Stimulated activated CD4-positive, alpha-beta T cell treated with anti-CD3 and anti-CD28 coated beads, Interleukin-15, amount 100 ng/mL, for 1 hour (primary cell): ENCODE data around the gene SRSF7.
"Not testable (repeated sequence)": the region's sequence is repeated elsewhere in the genome, so short reads cannot be mapped to it uniquely, and the experiment has no call there.

ENCODE experiments used
- DNase-seq, 2 donors: peaks; one replicate each; pipeline ENCODE4 v3.0.0-alpha.2; 2020; ENCODE audit warnings: low read depth in 1 of 2, low spot score in 1 of 2

Gene SRSF7

GRCh38 chr2:38733300-38733971 is 17.7 kb downstream of the SRSF7 start:
- no peak for DNase-seq

GRCh38 chr2:38731684-38732221 is 19.4 kb downstream of the SRSF7 start:
- DNase-seq = no peak

DNA sequence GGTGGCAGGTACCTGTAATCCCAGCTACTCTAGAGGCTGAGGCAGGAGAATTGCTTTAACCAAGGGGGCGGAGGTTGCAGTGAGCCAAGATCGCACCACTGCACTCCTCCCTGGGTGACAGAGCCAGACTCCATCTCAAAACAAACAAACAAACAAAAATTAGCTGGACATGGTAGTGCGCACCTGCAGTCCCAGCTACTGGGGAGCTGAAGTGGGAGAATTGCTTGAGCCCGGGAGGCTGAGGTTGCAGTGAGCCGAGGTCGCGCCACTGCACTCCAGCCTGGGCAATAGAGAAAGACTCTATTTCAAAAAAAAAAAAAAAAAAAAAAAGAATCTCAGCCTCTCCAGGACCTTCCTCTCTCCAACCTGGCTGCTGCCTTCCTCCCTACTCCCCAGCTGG is 20.1 kb downstream of the SRSF7 start:
- DNase-seq = no peak

DNA sequence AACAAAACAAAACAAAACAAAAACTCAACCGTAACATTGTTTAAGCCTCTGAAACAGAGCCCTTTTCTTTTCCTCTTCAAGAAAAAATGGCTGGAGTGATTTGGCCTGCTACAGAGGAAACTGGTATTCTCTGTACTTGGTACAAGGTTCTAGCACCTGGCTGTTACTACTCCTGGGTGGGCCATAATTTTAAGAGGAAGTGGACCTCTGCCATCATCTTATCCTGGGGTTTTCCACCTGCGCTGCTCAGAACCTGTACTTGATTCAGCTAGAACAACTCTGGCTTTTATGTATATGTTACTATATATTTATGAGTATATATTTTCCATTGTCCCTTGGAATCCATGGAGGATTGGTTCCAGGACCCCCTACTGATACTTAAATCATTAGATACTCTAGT is 22.5 kb downstream of the SRSF7 start:
- DNase-seq = no peak

- DNase-seq = no peak
Observed at GRCh38 chr2:38727661-38728060, 23.5 kb downstream of the SRSF7 start.

DNA sequence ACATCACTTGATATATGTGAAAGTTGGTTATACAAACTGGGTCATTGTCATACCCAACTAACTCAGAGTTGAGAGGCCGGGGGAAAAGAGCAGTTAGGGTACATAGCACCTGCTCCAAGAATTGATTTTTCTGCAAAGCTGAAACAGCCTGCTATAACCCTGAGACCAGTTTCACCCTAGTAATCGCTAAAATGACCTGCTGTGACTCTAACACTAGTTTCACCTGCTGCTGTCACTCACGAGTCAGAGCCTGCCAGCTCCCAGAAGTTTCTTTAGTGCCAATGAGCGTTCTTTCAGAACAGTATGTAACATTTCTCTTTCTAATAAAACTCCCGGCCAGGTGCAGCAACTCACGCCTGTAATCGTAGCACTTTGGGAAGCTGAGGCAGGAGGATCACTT is 28.0 kb downstream of the SRSF7 start:
- DNase-seq = no peak

DNA sequence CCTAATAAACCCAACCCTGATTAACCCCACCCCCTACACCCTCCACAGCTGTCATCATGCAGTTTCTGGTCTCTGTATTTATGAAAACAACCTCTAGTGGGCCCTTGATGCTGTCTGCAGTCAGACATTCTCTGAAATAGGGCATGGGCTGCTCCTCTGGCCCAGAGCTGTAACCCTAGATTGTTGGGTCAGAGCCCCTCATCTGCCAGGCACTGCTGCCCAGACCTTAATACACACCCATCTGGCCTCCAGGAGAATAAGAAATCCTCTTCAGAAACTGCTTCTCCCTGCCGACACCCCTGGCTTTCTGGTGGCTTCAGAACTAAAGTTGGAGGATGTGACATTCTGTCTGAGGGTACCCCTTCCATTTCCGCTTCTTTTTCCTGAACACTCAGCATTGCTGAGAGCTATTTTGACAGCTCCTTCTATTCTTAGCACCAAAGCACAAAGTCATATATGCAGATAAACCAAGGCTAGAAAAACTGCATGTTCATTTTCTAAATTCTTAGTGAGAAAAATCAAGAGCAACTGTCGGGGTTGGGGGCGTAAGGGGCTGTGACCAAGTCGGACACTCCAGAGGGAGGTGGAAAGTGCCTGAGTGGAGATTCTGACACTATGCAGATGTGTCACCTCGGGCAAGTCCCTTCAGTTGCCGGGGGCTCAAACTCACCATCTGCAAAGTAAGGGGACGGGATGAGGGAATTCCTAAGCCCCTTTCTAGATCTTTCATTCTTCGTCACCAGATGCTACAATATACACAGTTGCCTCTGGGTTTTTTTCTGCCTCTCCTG is 28.7 kb downstream of the SRSF7 start:
- peak in 1 of 2 donors; percentile 38 for DNase-seq

DNA sequence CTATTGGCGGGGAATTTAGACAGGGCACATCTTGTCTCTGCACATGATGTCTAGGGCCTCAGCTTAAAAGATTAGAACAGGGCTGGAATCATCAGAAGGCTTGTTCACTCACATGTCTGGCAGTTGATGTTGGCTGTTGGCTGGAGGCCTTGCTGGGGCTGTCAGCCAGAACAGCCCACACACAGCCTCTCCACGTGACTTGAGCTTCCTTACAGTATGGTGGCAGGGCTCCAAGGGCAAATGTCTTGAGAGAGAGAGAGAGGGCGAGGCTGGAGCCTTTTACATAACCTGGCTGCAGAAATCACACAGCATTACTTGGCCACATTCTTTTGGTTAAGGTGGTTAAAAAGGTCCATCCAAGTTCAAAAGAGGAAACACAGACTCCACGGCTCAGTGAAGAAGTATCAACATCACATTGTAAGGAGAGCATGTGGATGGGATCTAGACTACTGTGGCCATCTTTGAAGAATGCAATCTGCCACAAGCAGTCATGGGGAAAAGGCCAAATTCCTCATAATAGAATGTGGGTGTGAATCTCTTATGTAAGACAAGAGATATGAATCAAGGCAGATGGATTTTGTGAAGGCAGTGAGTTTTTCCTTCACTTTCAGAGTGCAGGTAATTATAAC is 30.4 kb downstream of the SRSF7 start:
- no peak for DNase-seq

- DNase-seq = no peak
Observed at GRCh38 chr2:38719706-38720105, 31.5 kb downstream of the SRSF7 start.

GRCh38 chr2:38718601-38719000 is 32.6 kb downstream of the SRSF7 start:
- no peak for DNase-seq

DNA sequence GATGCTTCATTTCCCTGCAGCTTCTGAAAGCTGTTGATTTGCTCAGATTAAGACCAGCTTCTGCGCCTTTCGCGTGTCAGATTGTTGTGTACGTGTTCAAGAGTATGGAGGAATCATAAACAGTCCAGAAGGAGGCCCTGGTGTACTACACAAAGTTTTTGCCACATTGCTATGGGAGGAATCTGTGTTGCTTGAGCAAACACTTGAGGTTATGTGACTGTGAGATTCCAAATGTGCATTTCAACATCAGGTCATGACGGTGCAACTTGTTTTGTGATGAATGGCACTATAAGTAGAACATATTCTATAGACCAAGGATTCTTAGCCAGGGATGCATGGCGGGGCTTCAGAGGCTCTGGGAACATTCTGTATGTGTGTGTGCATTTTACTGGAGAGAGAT is 35.0 kb downstream of the SRSF7 start:
- DNase-seq = no peak

DNA sequence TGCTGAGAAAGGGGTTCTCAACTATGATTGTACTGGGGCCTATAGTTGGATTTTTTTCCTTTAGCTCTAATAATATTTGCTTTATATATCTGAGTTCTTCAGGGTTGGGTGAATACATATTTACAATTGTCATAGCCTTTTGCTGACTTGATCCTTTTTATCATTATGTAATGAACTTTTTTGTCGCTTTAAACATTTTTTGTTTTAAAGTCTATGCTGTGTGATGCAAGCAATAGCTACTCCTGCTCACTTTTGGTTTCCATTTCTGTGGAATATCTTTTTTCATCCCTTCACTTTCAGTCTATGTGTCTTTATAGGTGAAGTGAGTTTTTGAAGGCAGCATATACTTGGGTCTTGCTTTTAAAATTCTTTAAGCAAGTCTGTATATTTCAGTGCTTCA is 36.2 kb downstream of the SRSF7 start:
- not testable (repeated sequence) for DNase-seq

DNA sequence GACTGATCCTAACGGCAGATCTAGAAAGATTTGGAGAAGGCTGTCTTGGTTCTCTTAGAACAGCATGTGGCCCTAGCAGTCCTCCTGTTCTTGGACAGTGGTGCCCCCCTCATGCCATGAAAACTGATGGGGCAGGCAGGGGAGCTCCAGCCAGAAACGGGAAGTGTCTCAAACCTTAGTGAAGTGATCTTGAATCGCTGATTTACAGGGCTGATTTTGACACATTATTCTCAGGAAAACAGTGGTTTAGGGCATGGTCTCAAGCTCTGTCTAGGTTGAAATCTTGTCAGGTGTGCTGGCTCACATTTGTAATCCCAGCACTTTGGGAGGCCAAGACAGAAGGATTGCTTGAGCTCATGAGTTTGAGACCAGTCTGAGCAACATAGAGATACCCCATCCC is 37.8 kb downstream of the SRSF7 start:
- DNase-seq = no peak

- no peak for DNase-seq
Observed at GRCh38 chr2:38712871-38713270, 38.3 kb downstream of the SRSF7 start.

DNA sequence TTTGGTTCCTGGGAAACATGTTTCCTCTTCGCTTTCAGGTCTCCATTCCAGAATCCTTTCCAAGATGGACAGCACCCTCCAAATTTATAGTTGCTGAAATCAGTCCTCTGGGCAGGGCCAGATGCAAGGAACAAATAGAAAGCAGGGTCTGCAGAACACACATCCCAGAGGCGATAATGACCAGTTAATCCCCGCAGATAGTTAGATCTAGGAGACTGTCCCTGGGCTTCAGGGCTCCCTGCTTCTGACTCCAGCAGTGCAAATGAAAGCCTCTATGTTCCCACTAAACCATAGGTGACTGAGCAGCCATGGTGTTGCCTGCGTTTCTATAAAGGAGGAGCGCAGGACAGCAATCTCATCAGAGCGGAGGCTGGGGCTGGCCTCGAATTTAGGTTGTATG is 38.7 kb downstream of the SRSF7 start:
- no peak for DNase-seq

GRCh38 chr2:38711558-38711957 is 39.6 kb downstream of the SRSF7 start:
- no peak for DNase-seq

DNA sequence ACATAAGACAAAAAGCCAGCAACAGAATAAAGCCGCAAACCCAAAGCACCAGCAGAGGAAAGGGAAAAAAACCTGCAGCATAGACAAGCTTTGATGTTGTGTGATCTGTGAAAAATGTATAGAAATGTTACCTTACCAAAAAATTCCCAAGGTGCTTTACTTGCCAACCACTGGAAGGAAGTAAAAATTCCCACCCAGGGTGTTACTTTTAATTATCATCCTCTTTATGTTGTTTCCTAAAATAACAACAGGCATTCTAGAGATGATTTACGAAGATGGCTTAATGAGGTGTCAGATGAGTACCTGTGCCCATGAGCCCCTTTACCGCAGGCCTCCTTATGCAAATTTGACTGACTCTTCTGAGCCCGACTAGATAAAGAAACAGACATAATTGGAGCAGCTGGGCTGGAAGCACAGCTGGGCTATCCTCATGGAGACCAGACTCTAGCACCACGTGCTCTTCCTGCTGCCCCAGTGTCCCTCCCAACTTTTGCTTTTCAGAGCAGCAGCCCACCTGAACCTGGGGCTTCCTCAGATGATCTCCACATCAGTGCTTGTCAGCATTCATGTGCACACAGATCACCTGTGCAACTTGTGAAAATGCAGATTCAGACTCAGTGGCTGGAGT is 41.5 kb downstream of the SRSF7 start:
- DNase-seq = no peak

DNA sequence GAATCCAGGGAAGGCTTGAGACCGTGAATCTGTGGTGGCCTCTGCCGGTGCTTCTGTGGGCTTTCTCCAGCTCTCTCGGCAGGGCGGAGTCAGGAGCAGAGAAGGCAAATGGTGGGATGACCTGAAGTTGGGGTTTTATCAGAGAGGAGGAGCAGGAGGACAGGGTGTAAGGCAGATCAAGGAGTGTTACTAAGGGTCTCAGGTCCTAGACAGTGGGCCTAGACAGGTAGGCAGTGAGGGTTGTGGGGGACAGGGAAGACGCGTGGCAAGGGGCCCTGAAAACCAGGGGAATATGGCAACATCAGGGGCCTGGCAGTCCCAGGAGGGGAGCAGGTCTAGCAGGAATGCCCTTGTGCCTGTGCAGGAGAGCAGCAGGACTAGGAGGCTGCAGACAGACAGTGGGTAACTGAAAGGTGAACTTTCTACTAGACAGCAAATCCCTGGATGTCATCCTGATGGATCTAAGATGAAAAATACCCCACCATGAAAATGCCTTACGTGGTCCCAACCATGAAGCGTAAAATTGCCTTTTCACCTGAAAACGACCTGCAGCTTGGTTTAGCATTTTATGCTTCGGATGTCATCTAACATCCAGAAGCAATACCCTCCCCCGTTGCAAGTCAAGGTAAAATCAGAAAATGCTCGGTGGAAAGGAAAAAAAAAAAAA is 42.1 kb downstream of the SRSF7 start:
- DNase-seq = no peak

DNA sequence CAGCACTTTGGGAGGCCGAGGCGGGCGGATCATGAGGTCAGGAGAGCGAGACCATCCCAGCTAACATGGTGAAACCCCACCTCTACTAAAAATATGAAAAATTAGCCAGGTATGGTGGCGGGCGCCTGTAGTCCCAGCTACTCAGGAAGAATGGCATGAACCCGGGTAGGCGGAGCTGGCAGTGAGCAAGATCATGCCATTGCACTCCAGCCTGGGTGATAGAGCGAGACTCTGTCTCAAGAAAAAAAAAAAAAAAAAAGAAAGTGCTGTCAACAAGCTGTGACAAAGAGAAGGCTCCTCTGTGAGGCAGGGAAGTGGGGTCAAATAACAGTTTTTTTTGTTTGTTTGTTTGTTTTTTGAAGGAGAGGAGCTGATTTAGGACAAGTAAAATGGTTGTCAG is 42.7 kb downstream of the SRSF7 start:
- not testable (repeated sequence) for DNase-seq

DNA sequence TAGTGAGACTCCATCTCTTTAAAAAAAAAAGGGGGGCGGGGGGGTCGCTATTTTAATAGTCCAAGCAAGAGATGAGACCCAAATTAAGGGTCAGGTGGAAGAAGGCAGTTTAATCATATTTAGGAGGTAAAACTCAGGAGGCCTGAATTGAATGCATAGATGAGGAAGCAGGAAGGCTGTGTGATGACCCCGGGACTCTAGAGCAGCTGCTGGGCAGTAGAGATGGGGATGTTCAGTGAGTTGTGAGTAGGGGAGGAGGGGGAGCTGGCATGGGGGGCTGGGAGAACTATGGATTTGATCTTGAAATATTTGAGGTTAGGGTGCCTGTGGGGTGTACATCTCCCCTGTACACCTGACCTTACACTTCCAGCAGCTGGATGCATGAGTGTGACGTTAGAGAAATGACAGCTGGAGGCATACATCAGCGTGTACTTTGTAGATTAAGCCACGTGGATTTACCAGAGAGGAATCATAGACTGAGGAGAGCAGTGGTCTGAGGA is 44.3 kb downstream of the SRSF7 start:
- DNase-seq = no peak

GRCh38 chr2:38704664-38705063 is 46.5 kb downstream of the SRSF7 start:
- DNase-seq = no peak
